Liver (tissue), 9 donors: ENCODE results near the gene TNNT1. TPM values are rescaled to one million over a fixed set of nuclear protein-coding genes. Genes with fewer than 3 reads are reported as not detected.
A peak's percentile ranks its signal among the peaks of the same experiment; 100 is the strongest.

Source experiments
- DNase-seq: peaks from one replicate; pipeline ENCODE4 v3.0.0-alpha.2; 2017; ENCODE audit warnings: low spot score
- H3K27ac ChIP-seq, 2 donors: one replicate each; pipeline ENCODE4 v1.7.0; 2013; ENCODE audit warnings: inconsistent platforms in 2 of 2, low read length in 2 of 2, control low read depth in 1 of 2, low read depth in 1 of 2, mild to moderate bottlenecking in 1 of 2
- H3K27me3 ChIP-seq, 4 donors: one replicate each; pipeline versions ENCODE4 v1.6.1 to v1.7.0; 2013; ENCODE audit warnings: low read length in 3 of 4, inconsistent platforms in 1 of 4, mild to moderate bottlenecking in 1 of 4, moderate library complexity in 1 of 4; ENCODE audit not compliant: control insufficient read depth in 4 of 4, insufficient read depth in 4 of 4
- H3K36me3 ChIP-seq, 4 donors: one replicate each; pipeline versions ENCODE4 v1.6.1 to v1.7.0; 2013; ENCODE audit warnings: low read length in 3 of 4, mild to moderate bottlenecking in 3 of 4, low read depth in 1 of 4, moderate library complexity in 1 of 4; ENCODE audit not compliant: control insufficient read depth in 4 of 4, insufficient read depth in 3 of 4
- H3K4me1 ChIP-seq, 4 donors: one replicate each; pipeline versions ENCODE4 v1.6.1 to v1.7.0; 2013; ENCODE audit warnings: low read length in 3 of 4, mild to moderate bottlenecking in 3 of 4, moderate library complexity in 1 of 4; ENCODE audit not compliant: control insufficient read depth in 4 of 4, insufficient read depth in 4 of 4
- H3K4me3 ChIP-seq, 3 donors: one replicate each; pipeline versions ENCODE4 v1.6.1 to v1.7.0; 2013; ENCODE audit warnings: low read length in 3 of 3, control low read depth in 1 of 3, low read depth in 1 of 3, mild to moderate bottlenecking in 1 of 3
- H3K9ac ChIP-seq, 2 donors: one replicate each; pipeline ENCODE4 v1.7.0; 2013; ENCODE audit warnings: low read length in 2 of 2, mild to moderate bottlenecking in 2 of 2, moderate library complexity in 2 of 2, control low read depth in 1 of 2, low read depth in 1 of 2
- H3K9me3 ChIP-seq, 4 donors: one replicate each; pipeline versions ENCODE4 v1.6.1 to v1.7.0; 2013; ENCODE audit warnings: low read length in 3 of 4; ENCODE audit not compliant: control insufficient read depth in 4 of 4
- ATF3 ChIP-seq: IDR thresholded peaks from 2 replicates; pipeline ENCODE4 v1.6.1; 2016; ENCODE audit warnings: antibody characterized with exemption
- CTCF ChIP-seq: fragments of 150-350 bp; IDR thresholded peaks from 2 replicates; pipeline ENCODE4 v1.5.1; 2017; ENCODE audit warnings: improper control_type of control experiment, low read depth, low read length; ENCODE audit not compliant: missing input control
- EGR1 ChIP-seq, 2 donors: IDR thresholded peaks; 2 replicates each; pipeline ENCODE4 v1.6.1; 2016 to 2018; ENCODE audit warnings: antibody characterized with exemption in 2 of 2, low read depth in 2 of 2
- FOXA2 ChIP-seq: IDR thresholded peaks from 2 replicates; pipeline ENCODE4 v1.6.1; 2016; ENCODE audit warnings: antibody characterized with exemption
- GABPA ChIP-seq, 2 donors: IDR thresholded peaks in 1 of 2; conservative IDR thresholded peaks in 1 of 2; 2 replicates each; pipeline ENCODE4 v1.6.1; 2016; ENCODE audit warnings: antibody characterized with exemption in 2 of 2, mild to moderate bottlenecking in 1 of 2, moderate library complexity in 1 of 2
- HNF4A ChIP-seq, 2 donors: conservative IDR thresholded peaks; 2 replicates each; pipeline ENCODE4 v1.6.1; 2016; ENCODE audit warnings: antibody characterized with exemption in 2 of 2, mild to moderate bottlenecking in 2 of 2
- HNF4G ChIP-seq: IDR thresholded peaks from 2 replicates; pipeline ENCODE4 v1.6.1; 2016; ENCODE audit warnings: antibody characterized with exemption
- JUND ChIP-seq, 2 donors: IDR thresholded peaks; 2 replicates each; pipeline ENCODE4 v1.6.1; 2016; ENCODE audit warnings: antibody characterized with exemption in 2 of 2
- MAX ChIP-seq: IDR thresholded peaks from 2 replicates; pipeline ENCODE4 v1.6.1; 2016; ENCODE audit warnings: antibody characterized with exemption
- NR2F2 ChIP-seq: IDR thresholded peaks from 2 replicates; pipeline ENCODE4 v1.6.1; 2016; ENCODE audit warnings: antibody characterized with exemption
- RAD21 ChIP-seq, 2 donors: IDR thresholded peaks; 2 replicates each; pipeline ENCODE4 v1.6.1; 2016; ENCODE audit warnings: antibody characterized with exemption in 2 of 2, mild to moderate bottlenecking in 2 of 2
- REST ChIP-seq: IDR thresholded peaks from 2 replicates; pipeline ENCODE4 v1.6.1; 2016; ENCODE audit warnings: antibody characterized with exemption, mild to moderate bottlenecking
- RXRA ChIP-seq, 2 donors: IDR thresholded peaks; 2 replicates each; pipeline ENCODE4 v1.6.1; 2017 to 2018; ENCODE audit warnings: antibody characterized with exemption in 2 of 2, mild to moderate bottlenecking in 1 of 2
- SP1 ChIP-seq: IDR thresholded peaks from 2 replicates; pipeline ENCODE4 v1.6.1; 2018; ENCODE audit warnings: antibody characterized with exemption, mild to moderate bottlenecking
- TAF1 ChIP-seq: conservative IDR thresholded peaks from 2 replicates; pipeline ENCODE4 v1.6.1; 2016; ENCODE audit warnings: antibody characterized with exemption, mild to moderate bottlenecking
- YY1 ChIP-seq: IDR thresholded peaks from 2 replicates; pipeline ENCODE4 v1.6.1; 2016; ENCODE audit warnings: antibody characterized with exemption, mild to moderate bottlenecking
- ZBTB33 ChIP-seq: IDR thresholded peaks from 2 replicates; pipeline ENCODE4 v1.6.1; 2016; ENCODE audit warnings: antibody characterized with exemption
- WGBS: extraction: QIAGEN DNeasy Blood & Tissue Kit; methylation state at CpG from one replicate; pipeline ENCODE4 v1.1.7; 2013; 5-methylcytosine and 5-hydroxymethylcytosine counted together
- polyA plus RNA-seq, 2 donors: library from polyadenylated mRNA; stranded (reverse) in 1 of 2; unstranded in 1 of 2; fragments of 200-250 nt in 1 of 2; fragments of >200 nt in 1 of 2; fragmentation: Nextera tagmentation in 1 of 2; extraction: Ambion mirVana in 1 of 2; gene quantifications; one replicate each; pipeline versions ENCODE4 v1.2.1 to v1.2.3, GENCODE V29; 2013 to 2015
- total RNA-seq, 2 donors: library from RNA; depleted of rRNA; stranded (reverse); fragments of >200 nt; gene quantifications; one replicate each; pipeline ENCODE4 v1.2.3, GENCODE V29; 2014
- donor health status: healthy.
- donor health status: healthy.
- donor health status: healthy.
- donor health status: healthy.
- donor health status: healthy.

The TNNT1 gene
- total and polyA plus RNA-seq, 4 donors: 0.15 to 0.28 TPM; not detected in 2

GRCh38 chr19:55117663-55118391 is 31.2 kb downstream of the TNNT1 start:
- Histone ChIP-seq H3K4me1 (peaks cover 6 to 36% (median 26%) of the 10 kb centered on the region in 4 donors), H3K4me3 (peak overlapping the region; percentile 65 to 88 (median 66)), H3K9ac (no peak overlapping the region), H3K27ac (peak overlapping the region; percentile 68 to 70), H3K36me3 (no peaks in the 10 kb centered on the region), H3K9me3 (no peaks in the 10 kb centered on the region), H3K27me3 (no peaks in the 10 kb centered on the region)
- WGBS: under 1% methylated on average over 44 of the region's 44 CpGs
- peak; percentile 97 for DNase-seq
- TF ChIP-seq REST: peak; percentile 75
- peak; percentile 67 for TF ChIP-seq MAX
- peak; percentile 38 to 57 for TF ChIP-seq RXRA (IDR thresholded peaks at IDR 0.05)
- no peak for TF ChIP-seq JUND (IDR thresholded peaks at IDR 0.05)
- TF ChIP-seq HNF4A (conservative IDR thresholded peaks at IDR 0.05): peak; percentile 40 to 54
- no peak for TF ChIP-seq CTCF
- TF ChIP-seq GABPA (IDR thresholded peaks at IDR 0.05 in 1 of 2, conservative IDR thresholded peaks at IDR 0.05 in 1 of 2): peak; percentile 42 to 89
- peak; percentile 87 for TF ChIP-seq SP1
- peak; percentile 39 for TF ChIP-seq TAF1
- peak; percentile 71 for TF ChIP-seq NR2F2
- no peak for TF ChIP-seq HNF4G
- TF ChIP-seq EGR1 (IDR thresholded peaks at IDR 0.05; ENCODE audit: low read depth in 2 of 2): peak in 1 of 2 donors; percentile 59
- TF ChIP-seq RAD21 (IDR thresholded peaks at IDR 0.05): peak; percentile 18 to 33
- no peak for TF ChIP-seq ATF3
- peak; percentile 96 for TF ChIP-seq YY1
- peak; percentile 92 for TF ChIP-seq ZBTB33
- TF ChIP-seq FOXA2: no peak
